Heart left ventricle (tissue), 13 donors: ENCODE measurements around the gene OBP2A.

Experiments
- CTCF ChIP-seq, 12 donors: fragments of 200-600 bp; sonication (generic) in 4 of 12; IDR thresholded peaks; one replicate each; pipeline versions ENCODE4 v1.5.0 to v1.8.0; 2018 to 2022; ENCODE audit warnings: antibody characterized with exemption in 12 of 12, mild to moderate bottlenecking in 5 of 12
- POLR2A ChIP-seq, 2 donors: fragments of 450-650 bp; IDR thresholded peaks; one replicate each; pipeline ENCODE4 v1.6.1; 2017; ENCODE audit warnings: antibody characterized with exemption in 2 of 2, mild to moderate bottlenecking in 2 of 2, moderate library complexity in 2 of 2
- donor health status: ischemic (EF 13 %, LVEDD 7.1; RV severe dilation, severe dysfunction).
- donor health status: DM: no; HTN: yes; CAD: no.
- donor health status: DM: no; HTN: no; CAD: no.
- donor health status: ischemic (EF 25% LVEDD 6.9; RV normal size, moderate dysfunction).
- donor health status: ischemic (EF 25% LVEDD 5.7; RV mildly dilated, moderate dysfunction).
- donor health status: ischemic (EF 35%, LVEDD 5.7; RV mildly dilated, moderate dysfunction).
- donor health status: nonischemic (EF 11% LVEDD 7.7; RV severe dilation, severe dysfunction).
- donor health status: DM: yes; HTN: yes; CAD: no.
- donor health status: PGD.
- donor health status: ischemic (EF 29% LVEDD 5.4; RV normal size, mild dysfunction).
- donor health status: nonischemic (EF 23%, LVEDD 6.1; RV moderate dilation, normal function).

GRCh38 chr9:135592625-135593024, 46.7 kb downstream of the OBP2A start:
- TF ChIP-seq CTCF (IDR thresholded peaks at IDR 0.05) (no peak), POLR2A (IDR thresholded peaks at IDR 0.05) (no peak)
